Fibroblast of lung (primary cell): ENCODE data around the gene MADCAM1. TPM values are rescaled to one million over a fixed set of nuclear protein-coding genes. Genes with fewer than 3 reads are reported as not detected.
"Not testable (repeated sequence)": the region's sequence is repeated elsewhere in the genome, so short reads cannot be mapped to it uniquely, and the experiment has no call there.

ENCODE experiments used
- DNase-seq, 2 donors: peaks; one replicate each; pipeline versions ENCODE4 v3.0.0 to v3.0.0-alpha.2; 2010; ENCODE audit warnings: low read depth in 2 of 2
- H2AFZ ChIP-seq: 2 replicates; pipeline ENCODE4 v1.5.1; 2012; ENCODE audit warnings: low read length, control low read depth, inconsistent platforms
- H3K27ac ChIP-seq: 2 replicates; pipeline ENCODE4 v1.5.1; 2011; ENCODE audit warnings: low read length, control low read depth; ENCODE audit not compliant: insufficient read depth
- H3K27me3 ChIP-seq: 2 replicates; pipeline ENCODE4 v1.5.1; 2011; ENCODE audit warnings: mild to moderate bottlenecking, low read length; ENCODE audit not compliant: control insufficient read depth, insufficient read depth
- H3K36me3 ChIP-seq: 2 replicates; pipeline ENCODE4 v1.5.1; 2011; ENCODE audit warnings: low read length; ENCODE audit not compliant: control insufficient read depth, insufficient read depth
- H3K4me1 ChIP-seq: 2 replicates; pipeline ENCODE4 v1.5.1; 2011; ENCODE audit warnings: low read length; ENCODE audit not compliant: control insufficient read depth, insufficient read depth; ENCODE audit errors: extremely low read depth
- H3K4me2 ChIP-seq: 2 replicates; pipeline ENCODE4 v1.5.1; 2011; ENCODE audit warnings: low read length, control low read depth; ENCODE audit not compliant: insufficient read depth; ENCODE audit errors: extremely low read depth
- H3K4me3 ChIP-seq, 4 experiments: fragments of 200-600 bp in 1 of 4; sonication (generic) in 1 of 4; replicated peaks in 1 of 4; 2 replicates each; pipeline ENCODE4 v1.5.1; 2011 to 2016; ENCODE audit warnings: low read length in 4 of 4, low read depth in 3 of 4, mild to moderate bottlenecking in 3 of 4, control low read depth in 2 of 4, inconsistent platforms in 1 of 4, mixed read lengths in 1 of 4; ENCODE audit not compliant: insufficient read depth in 1 of 4; ENCODE audit errors: control extremely low read depth in 1 of 4
- H3K79me2 ChIP-seq: 2 replicates; pipeline ENCODE4 v1.5.1; 2012; ENCODE audit warnings: mild to moderate bottlenecking, low read length, inconsistent platforms; ENCODE audit not compliant: control insufficient read depth, insufficient read depth
- H3K9ac ChIP-seq: 2 replicates; pipeline ENCODE4 v1.5.1; 2011; ENCODE audit warnings: mild to moderate bottlenecking, low read length, control low read depth; ENCODE audit not compliant: insufficient read depth
- H3K9me3 ChIP-seq: 2 replicates; pipeline ENCODE4 v1.5.1; 2012; ENCODE audit warnings: low read depth, low read length; ENCODE audit not compliant: control insufficient read depth, insufficient read depth
- H4K20me1 ChIP-seq: 2 replicates; pipeline ENCODE4 v1.5.1; 2011; ENCODE audit warnings: low read length; ENCODE audit not compliant: control insufficient read depth, insufficient read depth; ENCODE audit errors: extremely low read depth
- EZH2 ChIP-seq: IDR thresholded peaks from 2 replicates; pipeline ENCODE4 v1.5.1; 2012; ENCODE audit warnings: low read length, control low read depth, mild to moderate bottlenecking; ENCODE audit errors: missing control alignments
- polyA plus RNA-seq, 2 donors: library from polyadenylated mRNA; depleted of rRNA in 1 of 2; stranded (reverse) in 1 of 2; unstranded in 1 of 2; fragments of >200 nt; gene quantifications; 2 replicates each; pipeline ENCODE4 v1.2.1, GENCODE V29; 2011 to 2012; ENCODE audit warnings: missing spikeins in 1 of 2
- total RNA-seq: library from RNA; depleted of rRNA; stranded (reverse); fragments of >200 nt; gene quantifications from 2 replicates; pipeline ENCODE4 v1.2.1, GENCODE V29; 2014
- TF ChIP-seq, protein P1 (sequence below), 2 donors: IDR thresholded peaks in 1 of 2; conservative IDR thresholded peaks in 1 of 2; 1 replicate in 1 of 2; 2 replicates in 1 of 2; pipeline ENCODE4 v1.5.1; 2011 to 2012; ENCODE audit warnings: low read length in 2 of 2, control low read depth in 1 of 2, inconsistent platforms in 1 of 2, low read depth in 1 of 2, mild to moderate bottlenecking in 1 of 2

Gene MADCAM1
- total and polyA plus RNA-seq, 2 donors (not counting 1 experiment from before 2014, with no cell fraction given): 0.17 TPM; not detected in 1

DNA sequence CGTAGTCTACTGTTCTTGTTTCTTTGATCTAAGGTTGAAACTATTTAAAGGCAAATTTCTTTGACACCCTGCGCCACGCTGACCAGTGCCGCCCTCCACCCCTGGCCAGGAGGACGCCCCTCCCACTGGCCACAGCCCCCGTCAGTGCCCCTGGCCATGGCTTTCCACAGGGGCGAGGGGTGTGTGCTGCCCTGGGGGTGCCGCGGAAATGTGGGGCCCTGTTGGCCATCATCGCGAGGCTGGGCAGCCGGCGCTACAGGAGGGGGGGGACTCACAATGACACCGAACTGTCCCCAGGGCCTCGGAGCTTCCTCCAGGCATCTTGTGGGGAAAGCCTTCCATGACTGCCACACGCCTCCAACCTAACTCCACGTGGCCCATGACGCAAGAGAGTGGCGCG, 46.4 kb upstream of the MADCAM1 start:
- H2AFZ ChIP-seq: no peak overlapping the region
- no peak for DNase-seq
- H3K27ac ChIP-seq: no peak overlapping the region
- no peak overlapping the region for H3K4me2 ChIP-seq
- no peak overlapping the region for H3K9ac ChIP-seq
- H4K20me1 ChIP-seq: no peaks in the 10 kb centered on the region
- TF ChIP-seq, protein P1, sequence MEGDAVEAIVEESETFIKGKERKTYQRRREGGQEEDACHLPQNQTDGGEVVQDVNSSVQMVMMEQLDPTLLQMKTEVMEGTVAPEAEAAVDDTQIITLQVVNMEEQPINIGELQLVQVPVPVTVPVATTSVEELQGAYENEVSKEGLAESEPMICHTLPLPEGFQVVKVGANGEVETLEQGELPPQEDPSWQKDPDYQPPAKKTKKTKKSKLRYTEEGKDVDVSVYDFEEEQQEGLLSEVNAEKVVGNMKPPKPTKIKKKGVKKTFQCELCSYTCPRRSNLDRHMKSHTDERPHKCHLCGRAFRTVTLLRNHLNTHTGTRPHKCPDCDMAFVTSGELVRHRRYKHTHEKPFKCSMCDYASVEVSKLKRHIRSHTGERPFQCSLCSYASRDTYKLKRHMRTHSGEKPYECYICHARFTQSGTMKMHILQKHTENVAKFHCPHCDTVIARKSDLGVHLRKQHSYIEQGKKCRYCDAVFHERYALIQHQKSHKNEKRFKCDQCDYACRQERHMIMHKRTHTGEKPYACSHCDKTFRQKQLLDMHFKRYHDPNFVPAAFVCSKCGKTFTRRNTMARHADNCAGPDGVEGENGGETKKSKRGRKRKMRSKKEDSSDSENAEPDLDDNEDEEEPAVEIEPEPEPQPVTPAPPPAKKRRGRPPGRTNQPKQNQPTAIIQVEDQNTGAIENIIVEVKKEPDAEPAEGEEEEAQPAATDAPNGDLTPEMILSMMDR (conservative IDR thresholded peaks at IDR 0.05 in 1 of 2, IDR thresholded peaks at IDR 0.05 in 1 of 2; ENCODE audit: low read depth in 1 of 2, low read length in 2 of 2): no peak
- no peak for TF ChIP-seq EZH2
- H3K27me3 ChIP-seq: no peaks in the 10 kb centered on the region
- no peak overlapping the region for H3K4me3 ChIP-seq
- no peaks in the 10 kb centered on the region for H3K9me3 ChIP-seq
- H3K79me2 ChIP-seq: no peaks in the 10 kb centered on the region
- no peaks in the 10 kb centered on the region for H3K4me1 ChIP-seq
- H3K36me3 ChIP-seq: no peaks in the 10 kb centered on the region

DNA sequence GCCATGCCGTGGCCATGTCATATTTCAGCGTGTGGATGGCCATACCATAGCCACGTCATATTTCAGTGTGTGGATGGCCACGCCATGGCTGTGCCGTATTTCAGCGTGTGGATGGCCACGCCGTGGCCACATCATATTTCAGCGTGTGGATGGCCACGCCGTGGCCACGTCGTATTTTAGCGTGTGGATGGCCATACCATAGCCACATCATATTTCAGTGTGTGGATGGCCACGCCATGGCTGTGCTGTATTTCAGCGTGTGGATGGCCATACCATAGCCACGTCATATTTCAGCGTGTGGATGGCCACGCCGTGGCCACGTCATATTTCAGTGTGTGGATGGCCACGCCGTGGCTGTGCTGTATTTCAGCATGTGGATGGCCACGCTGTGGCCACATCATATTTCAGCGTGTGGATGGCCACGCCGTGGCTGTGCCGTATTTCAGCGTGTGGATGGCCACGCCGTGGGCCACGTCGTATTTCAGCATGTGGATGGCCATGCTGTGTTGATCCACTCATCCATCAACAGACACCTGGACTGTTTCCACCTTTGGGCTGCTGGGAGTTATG, 45.3 kb upstream of the MADCAM1 start:
- DNase-seq, H2AFZ ChIP-seq, H3K9ac ChIP-seq, H3K4me2 ChIP-seq, H3K79me2 ChIP-seq, H4K20me1 ChIP-seq, H3K36me3 ChIP-seq, H3K9me3 ChIP-seq, H3K27me3 ChIP-seq, H3K4me1 ChIP-seq, H3K4me3 ChIP-seq, H3K27ac ChIP-seq: not testable (repeated sequence)

DNA sequence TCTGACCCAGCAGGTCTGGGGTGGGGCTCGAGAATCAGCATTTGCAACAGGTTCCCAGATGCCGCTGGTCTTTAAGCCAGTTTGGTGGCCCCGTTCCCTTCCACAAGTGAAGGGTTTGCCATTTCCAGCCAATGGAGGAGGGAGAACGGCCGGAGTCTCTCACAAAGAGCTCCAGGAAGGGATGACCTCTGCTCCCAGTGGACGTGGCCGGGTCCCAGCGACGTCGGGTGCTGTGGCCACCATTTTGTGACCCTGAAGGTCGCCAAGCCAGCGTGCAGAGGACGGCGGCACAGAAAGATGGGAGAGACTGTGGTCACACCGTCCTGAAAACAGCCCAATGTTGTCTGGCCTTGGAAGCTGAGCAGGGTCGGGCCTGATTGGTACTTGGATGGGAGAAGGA, 43.5 kb upstream of the MADCAM1 start:
- H3K9me3 ChIP-seq: no peaks in the 10 kb centered on the region
- no peak overlapping the region for H3K4me3 ChIP-seq
- no peaks in the 10 kb centered on the region for H4K20me1 ChIP-seq
- no peaks in the 10 kb centered on the region for H3K36me3 ChIP-seq
- H3K27ac ChIP-seq: no peak overlapping the region
- TF ChIP-seq EZH2: no peak
- TF ChIP-seq, protein P1 (conservative IDR thresholded peaks at IDR 0.05 in 1 of 2, IDR thresholded peaks at IDR 0.05 in 1 of 2; ENCODE audit: low read depth in 1 of 2, low read length in 2 of 2): no peak
- H3K4me2 ChIP-seq: no peak overlapping the region
- no peaks in the 10 kb centered on the region for H3K79me2 ChIP-seq
- DNase-seq: no peak
- no peaks in the 10 kb centered on the region for H3K4me1 ChIP-seq
- H2AFZ ChIP-seq: no peak overlapping the region
- H3K27me3 ChIP-seq: no peaks in the 10 kb centered on the region
- no peak overlapping the region for H3K9ac ChIP-seq
